PC-3 (cell line): ENCODE measurements around the gene AKAP13. TPM values are rescaled to one million over a fixed set of nuclear protein-coding genes. Genes with fewer than 3 reads are reported as not detected.

ENCODE experiments used
- microRNA-seq: library from miRNA; unstranded; fragments of <30 nt; microRNA quantifications from one replicate; pipeline ENCODE4 v1.1.0, GENCODE V29; 2020; ENCODE audit not compliant: unreplicated experiment
- total RNA-seq: library from RNA; depleted of rRNA; stranded (reverse); fragments of >200 nt; gene quantifications from 2 replicates; pipeline ENCODE4 v1.2.3, GENCODE V29; 2014

Gene AKAP13
- total RNA-seq, 1 experiment from 2014 or later: 36.8 TPM

Small RNA genes lying within 50 kb of the gene (microRNA-seq; reads per million reads assigned to microRNA genes)
- gene MIR1276 (1.0 reads per million), gene MIR7706 (117 reads per million, percentile 65 among the genes with 10 or more reads in this experiment)
